RWPE1 (cell line): ENCODE measurements around the gene ESRRB.

Source experiments
- CTCF ChIA-PET: fragments of 350-600 bp; sonication (Branson Sonifier 250); formaldehyde crosslinking; extraction: SDS; loops from one replicate; lab custom pipeline; 2021; lab: Yijun Ruan, JAX
- POLR2A ChIA-PET: fragments of 400-600 bp; formaldehyde crosslinking; extraction: SDS; loops from one replicate; lab custom pipeline; 2020; ENCODE audit warnings: antibody characterized with exemption; ENCODE audit not compliant: low non-redundant PET; lab: Yijun Ruan, JAX
- DNase-seq: peaks from one replicate; pipeline ENCODE4 v3.0.0; 2012; ENCODE audit warnings: low spot score
- H3K27ac ChIP-seq: fragments of 450-650 bp; 2 replicates; pipeline ENCODE4 v1.5.1; 2017
- TF ChIP-seq, protein P1 (sequence below): fragments of 450-650 bp; conservative IDR thresholded peaks from 2 replicates; pipeline ENCODE4 v1.5.1; 2017; ENCODE audit warnings: low read depth, mild to moderate bottlenecking

The ESRRB gene

DNA sequence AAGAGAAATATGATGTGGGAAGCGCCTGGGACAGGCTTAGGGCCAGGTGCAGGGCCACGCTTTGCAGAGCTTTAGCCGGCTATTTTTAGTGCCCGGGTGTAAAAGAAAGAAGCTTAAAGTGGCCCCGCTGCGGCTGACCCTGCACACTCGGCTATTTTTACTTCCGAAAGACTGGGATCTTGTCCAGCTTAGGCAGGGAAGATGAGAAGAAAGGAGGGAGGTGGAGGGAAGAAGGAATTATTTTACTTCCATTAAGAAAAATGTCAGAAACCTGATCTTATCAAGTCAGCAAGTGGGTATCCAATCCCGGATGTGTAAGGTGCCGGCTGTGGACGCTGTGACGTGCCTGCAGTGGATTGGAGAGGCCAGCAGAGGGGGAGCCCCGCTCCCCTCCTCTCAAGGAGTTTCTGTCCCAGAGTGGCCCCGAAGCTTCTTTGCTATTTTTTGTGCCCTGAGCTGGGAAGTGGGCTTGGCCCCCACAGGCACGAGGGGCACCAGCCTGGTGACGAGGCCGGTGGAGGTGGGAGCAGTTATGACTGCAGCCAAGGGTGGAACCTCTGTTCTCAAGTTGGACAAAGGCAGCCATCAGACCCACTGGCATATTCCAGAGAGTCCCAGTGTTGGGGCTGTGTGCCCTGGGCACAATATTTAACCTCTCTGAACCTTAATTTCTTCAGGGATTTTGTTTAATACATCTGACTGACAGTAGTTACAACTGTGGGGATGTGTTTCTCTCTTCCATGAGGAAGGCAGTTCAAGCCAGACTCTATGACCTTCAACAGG lies 97.7 kb downstream of the ESRRB start:
- POLR2A ChIA-PET, result no interaction called here
- peak; percentile 17 for DNase-seq
- TF ChIP-seq, protein P1, sequence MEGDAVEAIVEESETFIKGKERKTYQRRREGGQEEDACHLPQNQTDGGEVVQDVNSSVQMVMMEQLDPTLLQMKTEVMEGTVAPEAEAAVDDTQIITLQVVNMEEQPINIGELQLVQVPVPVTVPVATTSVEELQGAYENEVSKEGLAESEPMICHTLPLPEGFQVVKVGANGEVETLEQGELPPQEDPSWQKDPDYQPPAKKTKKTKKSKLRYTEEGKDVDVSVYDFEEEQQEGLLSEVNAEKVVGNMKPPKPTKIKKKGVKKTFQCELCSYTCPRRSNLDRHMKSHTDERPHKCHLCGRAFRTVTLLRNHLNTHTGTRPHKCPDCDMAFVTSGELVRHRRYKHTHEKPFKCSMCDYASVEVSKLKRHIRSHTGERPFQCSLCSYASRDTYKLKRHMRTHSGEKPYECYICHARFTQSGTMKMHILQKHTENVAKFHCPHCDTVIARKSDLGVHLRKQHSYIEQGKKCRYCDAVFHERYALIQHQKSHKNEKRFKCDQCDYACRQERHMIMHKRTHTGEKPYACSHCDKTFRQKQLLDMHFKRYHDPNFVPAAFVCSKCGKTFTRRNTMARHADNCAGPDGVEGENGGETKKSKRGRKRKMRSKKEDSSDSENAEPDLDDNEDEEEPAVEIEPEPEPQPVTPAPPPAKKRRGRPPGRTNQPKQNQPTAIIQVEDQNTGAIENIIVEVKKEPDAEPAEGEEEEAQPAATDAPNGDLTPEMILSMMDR, result no peak
- H3K27ac ChIP-seq, result no peak overlapping the region
- CTCF ChIA-PET, result interaction anchor here (0.6 kb wide), 1 partner anchor 197 kb away, joined by 3 read pairs; no protein-coding TSS in a partner anchor

DNA sequence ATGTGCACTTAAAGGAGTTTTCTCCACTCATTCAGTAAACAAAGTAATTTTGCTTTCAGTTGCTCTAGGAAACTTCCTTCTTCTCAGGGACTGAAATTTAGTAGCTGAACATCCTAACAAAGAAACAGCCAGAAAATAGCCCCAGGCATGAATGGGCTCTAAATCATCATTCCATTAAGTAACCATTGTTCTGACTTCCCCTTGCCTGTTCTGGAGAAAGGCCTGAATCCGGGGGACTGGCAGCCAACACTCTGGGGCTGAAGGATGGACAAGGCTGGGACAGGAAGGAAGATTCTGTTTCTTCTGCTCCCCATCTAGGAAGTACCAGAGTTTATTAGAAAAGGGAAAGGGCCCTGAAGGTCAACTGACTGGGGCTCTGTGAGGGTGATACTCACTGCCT lies 104.5 kb downstream of the ESRRB start:
- TF ChIP-seq, protein P1, result no peak
- no peak for DNase-seq
- ChIA-PET CTCF (no interaction called here), POLR2A (no interaction called here)
- H3K27ac ChIP-seq, result no peak overlapping the region

DNA sequence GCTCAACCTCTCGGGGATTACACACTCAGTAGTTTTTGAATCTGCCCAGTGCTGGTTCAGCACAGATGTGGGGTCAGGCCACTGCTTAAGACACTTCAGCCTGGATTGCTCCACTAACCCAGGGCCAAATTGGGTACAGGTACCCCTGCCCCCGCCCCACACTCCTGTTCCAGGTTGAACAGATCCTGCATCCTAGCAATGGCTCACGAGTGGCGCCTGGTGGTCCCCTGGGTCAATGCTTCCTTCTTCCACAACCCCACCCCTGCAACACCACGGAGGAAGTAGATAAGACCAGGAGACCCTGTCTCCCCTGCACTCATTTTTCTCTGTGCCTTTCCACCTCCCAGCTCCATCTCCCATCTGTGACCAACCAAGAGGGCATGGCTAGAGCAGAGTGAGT lies 108.4 kb downstream of the ESRRB start:
- TF ChIP-seq, protein P1, result no peak
- CTCF ChIA-PET, result no interaction called here
- POLR2A ChIA-PET, result no interaction called here
- no peak for DNase-seq
- H3K27ac ChIP-seq, result no peak overlapping the region

DNA sequence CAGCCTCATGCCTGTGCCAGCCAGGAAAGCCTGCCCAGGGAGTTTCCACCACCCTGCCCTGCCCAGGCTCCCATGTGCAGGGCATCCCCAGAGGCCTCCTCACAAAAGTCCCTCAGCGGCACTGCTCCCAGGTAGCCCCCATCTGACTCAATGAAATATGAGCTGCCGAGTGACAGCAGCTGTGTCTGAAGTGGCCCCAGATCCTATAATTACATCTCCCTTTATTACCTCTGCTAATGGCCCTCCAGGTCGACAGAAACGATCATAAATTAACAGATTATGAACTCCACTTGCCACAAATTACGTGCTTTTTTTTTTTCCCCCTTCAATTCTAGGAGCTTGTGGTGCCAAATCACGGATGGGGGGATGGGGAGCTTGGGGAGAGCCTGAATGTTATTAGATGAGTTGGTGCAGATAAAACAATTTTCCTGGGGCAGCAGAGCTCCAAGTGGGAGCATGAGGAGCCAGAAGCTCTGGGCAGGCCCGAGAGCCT lies 110.4 kb downstream of the ESRRB start:
- no peak for DNase-seq
- CTCF ChIA-PET, result no interaction called here
- POLR2A ChIA-PET, result no interaction called here
- H3K27ac ChIP-seq, result no peak overlapping the region
- TF ChIP-seq, protein P1, result no peak

DNA sequence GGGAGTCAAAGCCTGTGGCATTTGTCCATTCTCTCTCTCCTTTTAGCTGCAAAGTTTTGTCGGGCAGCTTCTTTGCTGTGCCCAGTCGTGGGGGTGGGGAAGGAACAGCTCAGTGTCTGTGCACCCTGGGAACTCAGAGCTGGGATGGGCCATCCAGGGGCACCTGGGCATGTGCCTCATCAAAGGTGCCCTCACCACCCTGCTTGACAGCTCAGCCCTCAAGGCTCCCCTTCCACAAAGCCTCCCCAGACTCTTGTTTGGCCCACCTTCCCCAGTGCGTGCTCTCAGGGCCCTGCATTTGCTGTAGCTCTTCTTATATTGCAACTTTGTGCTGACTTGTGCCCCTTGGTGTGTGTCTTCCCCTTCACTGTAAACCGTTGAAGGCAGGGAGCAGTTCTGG lies 112.6 kb downstream of the ESRRB start:
- ChIA-PET CTCF (no interaction called here), POLR2A (no interaction called here)
- TF ChIP-seq, protein P1, result no peak
- no peak for DNase-seq
- H3K27ac ChIP-seq, result no peak overlapping the region

DNA sequence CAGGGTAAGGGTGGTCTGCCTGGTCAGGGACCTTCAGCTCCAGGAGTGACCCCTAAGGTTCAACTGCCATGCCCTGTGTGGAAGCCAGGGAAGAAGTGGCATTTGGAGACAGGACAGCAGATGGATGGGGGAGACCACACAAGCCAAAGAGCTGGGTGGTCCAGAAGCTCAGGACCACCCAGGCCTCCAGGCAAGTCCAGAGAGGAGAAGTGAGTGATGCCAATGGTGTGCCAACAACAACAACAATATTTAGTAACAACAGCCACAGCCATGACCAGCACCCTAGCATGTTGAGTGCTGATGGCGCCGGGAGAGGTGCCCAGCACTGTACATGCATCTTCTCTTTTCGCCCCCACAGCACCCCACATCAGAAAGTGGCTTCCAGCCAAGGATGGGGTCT lies 113.7 kb downstream of the ESRRB start:
- ChIA-PET CTCF (interaction anchor here (0.6 kb wide), 2 partner anchors 103 to 200 kb away, joined by 3 read pairs; no protein-coding TSS in a partner anchor), POLR2A (no interaction called here)
- DNase-seq, result no peak
- TF ChIP-seq, protein P1, result no peak
- no peak overlapping the region for H3K27ac ChIP-seq
